IPS-11a (cell line): Measurements from ENCODE around the gene ZIC5.

Source experiments
- H3K4me3 ChIP-seq: one replicate; pipeline ENCODE4 v1.5.1; 2013; ENCODE audit warnings: low read depth, low read length, control low read depth

Gene ZIC5

GRCh38 chr13:99976575-99976974 lies 5.0 kb upstream of the ZIC5 start:
- H3K4me3 ChIP-seq: no peak overlapping the region

GRCh38 chr13:99975626-99976025 lies 4.1 kb upstream of the ZIC5 start:
- H3K4me3 ChIP-seq: no peak overlapping the region

GRCh38 chr13:99974939-99975561 lies 3.5 kb upstream of the ZIC5 start:
- H3K4me3 ChIP-seq: peak overlapping the region; percentile 13

GRCh38 chr13:99974296-99974938 lies 2.9 kb upstream of the ZIC5 start:
- peak overlapping the region; percentile 13 for H3K4me3 ChIP-seq

- no peak overlapping the region for H3K4me3 ChIP-seq
Measured at GRCh38 chr13:99973808-99974185, 2.2 kb upstream of the ZIC5 start.

GRCh38 chr13:99973163-99973807 lies 1.7 kb upstream of the ZIC5 start:
- H3K4me3 ChIP-seq: no peak overlapping the region

- H3K4me3 ChIP-seq: peak overlapping the region; percentile 33
Measured at GRCh38 chr13:99972190-99972731, 694 bp upstream of the ZIC5 start.

- peak overlapping the region; percentile 54 for H3K4me3 ChIP-seq
Measured at GRCh38 chr13:99970651-99971575, 654 bp downstream of the ZIC5 start.

GRCh38 chr13:99969919-99970650 lies 1.5 kb downstream of the ZIC5 start:
- peak overlapping the region; percentile 83 for H3K4me3 ChIP-seq

- peak overlapping the region; percentile 83 for H3K4me3 ChIP-seq
Measured at GRCh38 chr13:99969453-99969918, 2.1 kb downstream of the ZIC5 start.

- H3K4me3 ChIP-seq: peak overlapping the region; percentile 83
Measured at GRCh38 chr13:99968521-99969452, 2.8 kb downstream of the ZIC5 start.

- H3K4me3 ChIP-seq: peak overlapping the region; percentile 83
Measured at GRCh38 chr13:99967869-99968520, 3.6 kb downstream of the ZIC5 start.

GRCh38 chr13:99967498-99967868 lies 4.1 kb downstream of the ZIC5 start:
- H3K4me3 ChIP-seq: peak overlapping the region; percentile 83

- no peak overlapping the region for H3K4me3 ChIP-seq
Measured at GRCh38 chr13:99966064-99966805, 5.3 kb downstream of the ZIC5 start.

- no peak overlapping the region for H3K4me3 ChIP-seq
Measured at GRCh38 chr13:99965329-99966000, 6.1 kb downstream of the ZIC5 start.

GRCh38 chr13:99963816-99964339 lies 7.7 kb downstream of the ZIC5 start:
- H3K4me3 ChIP-seq: no peak overlapping the region

GRCh38 chr13:99962242-99962641 lies 9.3 kb downstream of the ZIC5 start:
- H3K4me3 ChIP-seq: no peak overlapping the region
